Osteoblast (primary cell): Measurements from ENCODE around the gene ENC1. TPM values are rescaled to one million over a fixed set of nuclear protein-coding genes. Genes with fewer than 3 reads are reported as not detected.

ENCODE experiments used
- DNase-seq: peaks from one replicate; pipeline ENCODE4 v3.0.0; 2011; ENCODE audit warnings: low spot score, mixed read lengths; ENCODE audit not compliant: insufficient read length; ENCODE audit errors: missing footprints
- H2AFZ ChIP-seq: 2 replicates; pipeline ENCODE4 v1.6.0; 2011; ENCODE audit warnings: mild to moderate bottlenecking, low read length
- H3K27ac ChIP-seq: 2 replicates; pipeline ENCODE4 v1.5.1; 2011; ENCODE audit warnings: mild to moderate bottlenecking, low read depth, low read length, moderate library complexity
- H3K27me3 ChIP-seq: 2 replicates; pipeline ENCODE4 v1.6.0; 2012; ENCODE audit warnings: mild to moderate bottlenecking, control low read depth, inconsistent platforms, low read length, moderate library complexity; ENCODE audit not compliant: insufficient read depth
- H3K36me3 ChIP-seq: 2 replicates; pipeline ENCODE4 v1.5.1; 2011; ENCODE audit warnings: mild to moderate bottlenecking, low read length, control low read depth, moderate library complexity; ENCODE audit not compliant: insufficient read depth
- H3K4me1 ChIP-seq: 2 replicates; pipeline ENCODE4 v1.5.1; 2011; ENCODE audit warnings: mild to moderate bottlenecking, low read length, control low read depth, moderate library complexity; ENCODE audit not compliant: insufficient read depth
- H3K4me2 ChIP-seq: 2 replicates; pipeline ENCODE4 v1.6.0; 2011; ENCODE audit warnings: mild to moderate bottlenecking, low read length; ENCODE audit not compliant: insufficient read depth
- H3K4me3 ChIP-seq: fragments of 200-600 bp; sonication (generic); 3 replicates; pipeline ENCODE4 v1.5.1; 2012; ENCODE audit warnings: mild to moderate bottlenecking, low read length, inconsistent platforms; ENCODE audit not compliant: insufficient read depth
- H3K79me2 ChIP-seq: 2 replicates; pipeline ENCODE4 v1.6.0; 2012; ENCODE audit warnings: mild to moderate bottlenecking, low read length, control low read depth, inconsistent platforms; ENCODE audit not compliant: insufficient read depth
- H3K9me3 ChIP-seq: 2 replicates; pipeline ENCODE4 v1.5.1; 2011; ENCODE audit warnings: low read depth, low read length, control low read depth
- H4K20me1 ChIP-seq: 2 replicates; pipeline ENCODE4 v1.6.0; 2012; ENCODE audit warnings: mild to moderate bottlenecking, low read length, control low read depth; ENCODE audit not compliant: insufficient read depth
- CTCF ChIP-seq: IDR thresholded peaks from 2 replicates; pipeline ENCODE4 v1.5.1; 2011; ENCODE audit warnings: mild to moderate bottlenecking, low read depth, low read length, moderate library complexity; ENCODE audit errors: extremely low read depth
- total RNA-seq: library from RNA; depleted of rRNA; stranded (reverse); fragments of >200 nt; gene quantifications from 2 replicates; pipeline ENCODE4 v1.2.3, GENCODE V29; 2012

The ENC1 gene
- total RNA-seq, 1 donor: 109 TPM

- DNase-seq: no peak
- Histone ChIP-seq H3K4me2 (no peak overlapping the region), H3K4me3 (no peak overlapping the region), H3K27me3 (no peaks in the 10 kb centered on the region), H2AFZ (no peak overlapping the region), H3K9me3 (no peaks in the 10 kb centered on the region), H3K79me2 (no peaks in the 10 kb centered on the region), H3K4me1 (peaks cover 7% of the 10 kb centered on the region), H4K20me1 (no peaks in the 10 kb centered on the region), H3K27ac (no peak overlapping the region), H3K36me3 (no peaks in the 10 kb centered on the region)
- TF ChIP-seq CTCF: no peak
These were observed 22.4 kb downstream of the ENC1 start for GRCh38 chr5:74618106-74618505.

- Histone ChIP-seq H3K4me3 (no peak overlapping the region), H4K20me1 (no peaks in the 10 kb centered on the region), H3K27ac (no peak overlapping the region), H3K79me2 (no peaks in the 10 kb centered on the region), H3K36me3 (no peaks in the 10 kb centered on the region), H3K27me3 (no peaks in the 10 kb centered on the region), H3K4me2 (no peak overlapping the region), H2AFZ (no peak overlapping the region), H3K9me3 (no peaks in the 10 kb centered on the region), H3K4me1 (peaks cover 4% of the 10 kb centered on the region)
- no peak for TF ChIP-seq CTCF
- no peak for DNase-seq
These were observed 23.3 kb downstream of the ENC1 start for GRCh38 chr5:74617202-74617601.

- no peak overlapping the region for H3K27ac ChIP-seq
- H3K9me3 ChIP-seq: no peaks in the 10 kb centered on the region
- H3K4me1 ChIP-seq: no peaks in the 10 kb centered on the region
- no peak overlapping the region for H2AFZ ChIP-seq
- no peaks in the 10 kb centered on the region for H4K20me1 ChIP-seq
- no peak for DNase-seq
- no peaks in the 10 kb centered on the region for H3K79me2 ChIP-seq
- H3K36me3 ChIP-seq: no peaks in the 10 kb centered on the region
- TF ChIP-seq CTCF: no peak
- H3K27me3 ChIP-seq: no peaks in the 10 kb centered on the region
- no peak overlapping the region for H3K4me3 ChIP-seq
- no peak overlapping the region for H3K4me2 ChIP-seq
These were observed 24.0 kb downstream of the ENC1 start for GRCh38 chr5:74616236-74617146.

GRCh38 chr5:74613283-74613682 lies 27.2 kb downstream of the ENC1 start:
- Histone ChIP-seq H3K4me1 (no peaks in the 10 kb centered on the region), H3K79me2 (no peaks in the 10 kb centered on the region), H3K27ac (no peak overlapping the region), H3K9me3 (no peaks in the 10 kb centered on the region), H3K4me3 (no peak overlapping the region), H4K20me1 (no peaks in the 10 kb centered on the region), H3K36me3 (no peaks in the 10 kb centered on the region), H3K27me3 (no peaks in the 10 kb centered on the region), H2AFZ (no peak overlapping the region), H3K4me2 (no peak overlapping the region)
- TF ChIP-seq CTCF: no peak
- DNase-seq: no peak
